GM18498 (cell line): Measurements from ENCODE around the gene CTDSPL2.
"Not testable (repeated sequence)": the region's sequence is repeated elsewhere in the genome, so short reads cannot be mapped to it uniquely, and the experiment has no call there.

ENCODE experiments used
- ATAC-seq: cut with Tn5 transposase; IDR thresholded peaks from one replicate; pipeline ENCODE4 v1.9.1; 2021; ENCODE audit warnings: mild to moderate bottlenecking, moderate library complexity; ENCODE audit not compliant: unreplicated experiment

Gene CTDSPL2

DNA sequence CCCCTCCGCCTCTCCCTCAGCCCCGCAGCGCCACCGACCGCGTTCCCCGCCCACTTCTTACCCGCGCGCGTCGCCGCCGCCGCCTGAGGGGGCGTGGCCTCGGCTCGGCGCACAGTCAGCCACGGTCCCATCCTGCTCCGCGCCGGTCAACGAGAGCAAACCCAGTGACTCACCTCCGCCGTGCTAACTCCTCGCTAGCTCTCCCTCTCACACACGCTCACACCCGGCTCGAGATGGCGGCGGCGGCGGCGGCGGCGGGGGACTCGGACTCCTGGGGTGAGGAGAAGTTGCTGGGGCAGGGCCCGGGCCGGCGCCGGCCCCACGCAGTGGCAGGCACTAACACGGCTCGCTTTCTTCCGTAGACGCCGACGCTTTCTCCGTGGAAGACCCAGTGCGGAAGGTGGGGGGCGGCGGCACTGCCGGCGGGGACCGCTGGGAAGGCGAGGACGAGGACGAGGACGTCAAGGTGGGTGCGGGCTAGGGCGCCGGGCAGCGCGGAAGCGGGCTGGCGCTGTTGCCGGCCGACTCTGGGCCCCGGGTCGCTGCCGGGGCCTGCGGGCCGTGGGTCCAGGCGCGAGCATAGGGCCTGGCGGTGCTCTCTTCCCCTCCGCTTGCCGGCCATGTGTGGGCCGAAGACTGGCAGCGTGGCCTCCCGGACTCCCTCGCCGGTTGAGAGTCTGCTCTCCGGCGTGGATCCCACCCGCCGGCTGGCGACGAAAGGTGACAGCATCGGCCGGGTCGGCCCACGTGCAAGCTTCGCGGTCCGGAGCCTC is 109.7 kb downstream of the CTDSPL2 start, which contains the start of gene EIF3J:
TSS of gene EIF3J (plus strand) at position 186 of the 773 bp plus-strand sequence. CDS start at position 234, 48 bp downstream.
- peak; percentile 89 for ATAC-seq

DNA sequence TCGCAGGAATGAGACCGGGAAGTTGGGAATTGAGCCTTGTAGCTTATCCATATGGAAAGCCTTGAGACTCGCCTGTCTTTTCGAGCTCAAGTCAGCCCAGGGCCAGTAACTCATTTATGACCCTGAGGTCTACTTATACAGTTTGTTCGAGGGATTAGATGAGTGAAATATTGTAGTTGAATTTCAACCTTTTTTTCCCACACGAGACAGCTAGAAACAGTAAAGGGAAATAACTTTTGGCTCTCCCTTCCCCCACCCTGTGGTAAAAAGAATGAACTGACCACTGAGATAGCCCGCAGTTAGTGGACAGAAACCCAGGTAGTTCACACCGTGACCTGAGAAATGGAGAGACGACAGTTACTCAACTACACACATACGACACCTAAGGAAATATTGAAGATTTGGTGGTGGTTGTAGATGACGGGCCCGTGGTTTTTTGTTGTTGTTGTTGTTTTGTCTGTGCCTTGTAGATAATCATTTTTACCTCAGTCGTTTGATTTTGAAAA is 110.4 kb downstream of the CTDSPL2 start:
- no peak for ATAC-seq

DNA sequence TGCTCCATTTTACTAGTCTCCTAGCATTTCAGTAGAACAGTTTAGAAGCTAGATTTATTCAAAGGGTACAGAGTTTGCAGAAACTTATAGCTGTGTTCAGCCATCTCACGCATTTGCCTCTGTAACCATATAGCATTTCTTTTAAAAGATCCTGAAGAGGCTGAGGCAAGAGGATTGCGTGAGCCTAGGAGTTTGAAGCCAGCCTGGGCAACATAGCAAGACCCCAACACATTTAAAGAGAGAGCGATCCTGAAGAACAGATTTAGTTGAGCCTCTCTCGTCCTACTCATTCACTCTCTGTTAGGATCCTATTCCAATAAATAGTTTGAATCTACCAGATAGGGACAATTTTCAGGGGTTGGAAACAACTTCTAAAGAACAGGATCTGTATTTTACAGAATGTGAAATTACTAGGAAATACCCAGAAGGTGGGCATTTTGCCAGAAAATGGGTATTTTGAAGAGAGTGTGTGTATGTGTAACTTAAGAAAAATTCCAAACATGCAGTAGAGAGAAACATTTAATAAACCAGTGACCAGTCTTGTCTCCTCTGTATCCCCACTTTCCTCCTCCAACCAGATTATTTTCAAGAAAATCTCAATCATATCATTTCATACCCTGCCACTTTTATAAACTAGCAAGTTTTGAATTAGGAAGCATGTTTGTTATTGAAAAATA is 114.0 kb downstream of the CTDSPL2 start:
- no peak for ATAC-seq

DNA sequence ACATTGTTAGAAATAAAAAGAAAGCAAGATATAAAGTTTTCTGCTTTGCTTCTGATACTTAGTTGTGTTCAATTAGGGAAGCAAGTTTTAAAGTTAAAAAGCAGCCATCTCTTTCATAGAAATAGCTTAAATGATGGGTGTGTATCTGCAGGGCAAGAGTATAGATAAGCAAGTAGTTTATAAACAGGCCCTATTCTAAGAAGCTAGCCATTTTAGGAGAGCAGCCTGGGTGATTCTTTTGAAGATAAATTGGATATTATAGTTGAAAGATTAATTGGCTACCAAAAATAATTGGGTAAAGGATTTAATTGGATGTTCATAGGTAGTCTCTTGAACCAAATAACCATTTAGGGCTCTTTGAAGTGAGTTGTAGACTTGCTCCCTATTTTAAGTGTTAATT is 115.2 kb downstream of the CTDSPL2 start:
- no peak for ATAC-seq

DNA sequence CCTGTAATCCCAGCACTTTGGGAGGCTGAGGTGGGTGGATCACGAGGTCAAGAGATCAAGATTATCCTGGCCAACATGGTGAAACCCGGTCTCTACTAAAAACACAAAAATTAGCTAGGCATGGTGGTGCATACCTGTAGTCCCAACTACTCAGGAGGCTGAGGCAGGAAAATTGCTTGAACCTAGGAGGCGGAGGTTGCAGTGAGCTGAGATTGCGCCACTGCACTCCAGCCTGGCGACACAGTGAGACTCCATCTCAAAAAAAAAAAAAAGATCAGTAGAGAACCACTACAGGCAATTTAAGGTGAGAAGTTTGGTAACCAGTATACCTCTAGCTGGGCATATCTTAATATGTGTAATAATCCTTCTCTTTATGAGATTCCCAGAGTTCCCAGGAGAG is 117.3 kb downstream of the CTDSPL2 start:
- not testable (repeated sequence) for ATAC-seq

DNA sequence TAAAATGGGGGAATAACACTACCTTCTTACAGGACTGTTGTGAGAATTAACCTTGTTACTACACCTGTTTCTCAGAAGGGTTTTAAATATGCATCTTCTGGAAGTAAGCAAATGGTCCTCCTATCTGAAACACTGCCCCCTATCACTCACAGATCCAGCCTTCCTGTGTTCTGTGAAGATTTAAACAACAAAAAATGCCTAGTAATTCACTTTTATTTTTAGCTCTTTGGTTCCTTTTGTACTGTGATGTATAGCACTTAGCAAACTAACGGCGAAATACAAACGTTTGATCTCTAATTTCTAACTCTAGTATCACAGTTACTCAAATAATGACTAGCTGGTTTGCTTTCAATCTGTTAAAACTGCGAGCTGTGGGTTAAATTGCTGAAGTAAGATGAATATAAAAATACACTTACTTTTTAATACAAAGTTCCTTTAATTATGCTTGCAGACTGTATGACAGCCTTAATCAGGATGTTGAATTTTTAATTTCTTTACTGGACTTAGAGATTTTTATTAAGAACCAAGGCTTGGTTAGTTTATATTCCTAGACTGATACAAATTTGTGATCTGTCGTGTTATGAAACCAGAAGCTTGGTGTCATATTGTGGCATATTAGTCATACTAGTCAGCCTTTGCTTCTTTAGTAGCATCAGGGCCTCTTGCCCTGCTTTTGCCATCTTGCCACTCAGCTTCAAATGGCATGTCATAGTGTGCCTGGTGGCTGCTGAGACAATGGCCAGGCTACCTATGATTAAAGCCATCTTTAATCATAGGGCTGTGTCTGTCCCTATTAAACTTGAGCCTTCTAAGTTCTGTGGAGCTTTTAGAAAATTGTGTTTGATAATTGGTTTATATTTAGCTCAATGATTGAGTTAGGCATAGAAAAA is 118.7 kb downstream of the CTDSPL2 start:
- peak; percentile 77 for ATAC-seq

DNA sequence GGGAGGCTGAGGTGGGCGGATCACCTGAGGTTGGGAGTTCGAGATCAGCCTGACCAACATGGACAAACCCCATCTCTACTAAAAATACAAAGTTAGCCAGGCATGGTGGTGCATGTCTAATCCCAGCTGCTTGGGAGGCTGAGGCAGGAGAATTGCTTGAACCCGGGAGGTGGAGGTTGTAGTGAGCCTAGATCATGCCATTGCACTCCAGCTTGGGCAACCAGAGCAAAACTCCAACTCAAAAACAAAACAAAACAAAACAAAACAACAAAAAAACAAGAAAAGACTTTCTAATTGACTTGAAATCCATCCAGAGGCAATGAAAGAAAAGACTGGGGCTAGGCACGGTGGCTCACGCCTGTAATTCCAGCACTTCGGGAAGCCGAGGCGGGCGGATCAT is 121.7 kb downstream of the CTDSPL2 start:
- not testable (repeated sequence) for ATAC-seq

DNA sequence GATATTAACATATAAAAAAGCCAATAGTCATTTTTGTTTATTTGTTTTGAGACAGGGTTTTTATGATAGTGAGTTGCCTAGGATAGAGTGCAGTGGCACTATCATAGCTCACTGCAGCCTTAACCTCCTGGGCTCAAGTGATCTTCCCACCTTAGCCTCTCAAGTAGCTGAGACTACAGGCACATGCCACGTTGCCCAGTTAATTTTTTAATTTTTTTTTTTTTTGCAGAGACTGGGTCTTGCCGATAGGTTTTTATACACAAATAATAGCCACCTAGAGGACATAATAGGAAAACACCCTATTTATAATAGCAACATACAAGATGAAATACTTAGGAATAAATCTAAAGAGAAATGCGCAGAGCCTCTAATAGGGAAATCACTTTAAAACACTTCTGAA is 122.8 kb downstream of the CTDSPL2 start:
- ATAC-seq, result no peak

DNA sequence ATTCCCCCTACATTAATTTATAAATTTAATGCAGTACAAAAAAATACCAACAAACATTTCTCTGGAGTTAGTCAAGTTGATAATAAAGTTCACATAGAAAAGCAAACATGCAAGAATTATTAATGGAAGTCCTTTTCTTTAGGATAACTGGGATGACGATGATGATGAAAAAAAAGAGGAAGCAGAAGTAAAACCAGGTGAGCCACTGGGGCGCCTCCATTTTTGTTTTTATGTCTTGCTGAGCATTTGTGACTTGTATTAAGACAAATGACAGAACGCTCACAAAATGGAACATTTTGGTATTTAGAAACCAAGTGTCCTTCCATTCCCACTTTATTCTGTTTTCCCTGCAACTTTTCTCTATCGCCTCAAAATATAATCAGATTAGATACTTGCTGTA is 123.3 kb downstream of the CTDSPL2 start:
- no peak for ATAC-seq

DNA sequence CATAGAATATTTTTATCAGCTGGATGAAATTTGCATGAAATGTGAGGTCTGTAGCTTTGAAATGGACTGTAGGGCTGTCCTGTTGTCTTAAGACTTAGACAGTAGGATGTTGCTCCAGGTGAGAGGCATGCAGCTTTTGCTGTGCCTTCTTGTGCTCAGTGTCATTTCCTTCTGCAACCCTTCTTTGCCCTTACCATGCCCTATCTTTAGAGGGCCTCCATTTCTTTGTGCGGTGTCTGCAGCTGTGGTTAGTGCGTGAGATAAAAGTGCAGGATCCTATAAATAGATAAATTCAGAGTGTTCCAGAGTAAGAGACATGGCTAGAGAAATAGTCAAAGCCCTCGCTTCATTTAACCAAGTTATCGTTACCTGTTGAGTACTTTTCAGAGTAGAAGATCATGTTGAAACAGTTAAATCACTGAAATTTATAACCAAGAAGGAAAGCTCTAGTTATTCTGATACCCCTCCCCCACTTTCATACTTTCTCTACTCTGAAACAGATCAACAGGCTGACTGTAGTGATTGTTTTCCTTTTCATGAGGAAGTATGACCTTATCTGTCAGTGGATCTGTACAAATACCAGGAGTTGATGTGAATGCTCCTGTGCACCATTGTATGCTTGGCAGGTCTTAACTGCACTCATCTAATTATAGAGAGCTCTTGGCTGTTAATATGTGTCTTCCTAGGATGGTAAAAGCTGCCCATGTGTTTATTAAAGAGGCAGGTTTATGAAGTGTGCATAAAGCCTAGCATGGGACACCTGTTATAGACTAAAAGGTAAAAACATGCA is 127.7 kb downstream of the CTDSPL2 start:
- no peak for ATAC-seq

DNA sequence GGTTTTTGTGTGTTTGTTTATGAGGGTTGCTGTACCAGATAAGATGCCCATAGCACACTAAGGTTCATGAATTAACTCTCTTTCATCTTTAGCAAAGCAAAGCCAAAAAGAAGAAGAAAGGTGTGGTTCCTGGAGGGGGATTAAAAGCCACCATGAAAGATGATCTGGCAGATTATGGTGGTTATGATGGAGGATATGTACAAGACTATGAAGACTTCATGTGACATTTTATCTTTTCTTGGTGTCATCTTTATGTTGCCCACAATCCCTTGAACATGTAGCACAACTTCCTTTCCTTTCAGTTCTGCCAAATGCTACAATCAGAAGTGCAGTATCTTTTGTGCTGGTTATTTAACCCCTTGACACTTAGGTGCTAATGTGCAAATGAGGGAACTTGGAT is 133.5 kb downstream of the CTDSPL2 start:
- ATAC-seq, result not testable (repeated sequence)

DNA sequence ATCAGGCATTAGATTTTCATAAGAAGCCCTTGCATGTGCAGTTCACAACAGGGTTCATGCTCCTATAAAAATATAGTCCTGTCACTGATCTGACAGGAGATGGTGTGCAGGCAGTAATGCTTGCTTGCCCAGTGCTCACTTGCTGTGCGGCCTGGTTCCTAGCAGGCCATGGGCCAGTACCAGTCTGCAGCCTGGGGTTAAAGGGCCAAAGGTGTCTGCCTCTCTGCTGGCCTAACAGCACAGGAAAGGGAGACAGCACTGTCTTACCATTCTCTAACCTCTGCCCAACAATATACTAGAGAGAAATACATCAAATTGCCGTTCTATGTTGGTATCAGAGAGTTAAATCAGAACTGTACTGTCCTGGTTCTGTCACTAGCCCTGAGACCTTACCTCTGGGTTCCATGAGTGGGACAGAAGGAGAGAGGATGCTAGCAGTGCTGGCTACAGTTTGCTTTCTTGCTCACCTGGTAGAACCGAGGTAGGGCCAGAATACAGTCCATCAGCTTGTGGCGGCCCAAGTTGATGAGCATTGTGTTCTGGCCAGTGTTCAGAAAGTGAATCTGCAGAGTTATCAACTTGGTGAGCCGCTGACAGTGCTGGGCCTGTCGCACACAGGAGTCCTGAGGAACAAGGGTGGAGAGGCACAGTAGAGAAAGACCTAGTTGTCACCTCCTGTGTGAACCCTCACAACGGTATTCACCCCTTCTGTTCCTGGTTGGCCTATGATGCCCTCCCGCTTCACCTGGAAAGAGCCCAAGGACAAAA is 138.1 kb downstream of the CTDSPL2 start:
- ATAC-seq, result no peak

DNA sequence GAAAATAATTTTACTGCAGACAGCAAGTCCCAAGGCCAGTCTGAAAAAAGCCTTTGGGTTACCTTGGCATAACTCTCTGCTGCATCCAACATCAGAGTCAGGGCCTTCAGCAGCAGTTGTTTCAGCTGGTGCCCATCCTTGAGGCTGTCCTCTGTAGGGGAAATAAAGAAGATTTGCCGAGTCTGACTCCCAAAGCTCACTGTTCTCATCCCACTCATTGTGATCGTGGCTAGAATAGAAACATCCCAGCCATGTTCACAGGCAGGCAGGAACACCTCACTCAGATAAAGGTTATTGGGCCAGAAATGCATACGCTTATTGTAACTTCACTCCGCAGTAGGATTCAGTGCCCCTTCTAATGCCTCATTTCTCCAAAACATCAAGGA is 138.7 kb downstream of the CTDSPL2 start:
- no peak for ATAC-seq

DNA sequence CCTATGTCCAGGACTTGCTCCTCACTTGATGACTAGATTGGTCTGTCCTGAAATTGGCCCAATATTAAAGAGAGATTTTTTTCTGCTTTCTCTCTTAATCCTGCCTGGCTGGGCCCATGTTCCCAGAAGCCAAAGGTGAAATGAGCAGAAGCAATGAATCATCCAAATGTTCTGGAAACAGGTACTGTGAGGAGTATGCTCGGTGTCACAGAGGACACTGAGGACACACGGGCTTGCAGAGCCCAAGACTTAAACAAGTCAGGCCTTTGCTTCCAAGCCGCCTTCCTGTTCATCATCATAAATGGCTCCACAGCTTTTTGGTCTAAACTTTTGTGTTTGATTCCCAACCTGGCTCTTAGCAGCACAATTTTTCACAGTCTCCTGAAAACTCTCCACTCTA is 140.9 kb downstream of the CTDSPL2 start:
- ATAC-seq, result no peak

DNA sequence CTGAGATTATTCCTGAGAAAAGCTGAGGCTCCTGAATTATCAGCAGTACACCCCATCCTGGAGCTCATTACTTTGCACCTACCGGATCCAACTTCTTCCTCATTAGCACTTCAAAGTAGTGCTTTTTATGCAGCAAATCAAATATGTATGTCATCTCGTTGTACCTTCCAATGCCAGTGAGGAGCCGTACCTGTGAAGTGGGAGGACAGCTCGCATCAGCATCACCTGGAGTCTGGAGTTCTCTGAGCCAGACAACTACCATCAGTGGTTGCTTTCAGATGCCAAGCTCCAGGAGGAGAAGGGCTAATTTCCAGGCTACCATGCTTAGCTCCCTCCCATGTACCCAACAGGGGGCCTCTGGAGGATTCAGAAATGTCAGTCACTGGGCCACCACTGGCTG is 141.9 kb downstream of the CTDSPL2 start:
- no peak for ATAC-seq

DNA sequence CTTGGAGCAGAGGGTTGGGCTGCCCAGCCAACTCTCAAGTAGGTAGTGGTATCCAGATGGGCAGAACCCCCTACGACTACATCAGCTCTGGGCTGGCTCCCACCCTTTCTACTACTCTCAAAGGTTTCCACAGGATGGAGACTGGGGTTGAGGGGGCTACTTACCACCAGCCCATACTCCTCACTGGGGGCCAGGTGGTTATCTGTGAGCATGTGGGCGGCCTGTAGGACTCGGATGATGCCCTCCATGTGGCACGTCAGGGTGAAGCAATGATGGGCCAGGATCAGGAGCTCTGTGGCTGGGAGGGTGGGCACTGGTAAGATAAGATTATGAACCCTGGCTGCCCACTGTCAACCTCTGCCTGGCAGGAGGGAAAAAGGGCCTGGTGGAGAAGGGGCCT is 142.9 kb downstream of the CTDSPL2 start:
- no peak for ATAC-seq

DNA sequence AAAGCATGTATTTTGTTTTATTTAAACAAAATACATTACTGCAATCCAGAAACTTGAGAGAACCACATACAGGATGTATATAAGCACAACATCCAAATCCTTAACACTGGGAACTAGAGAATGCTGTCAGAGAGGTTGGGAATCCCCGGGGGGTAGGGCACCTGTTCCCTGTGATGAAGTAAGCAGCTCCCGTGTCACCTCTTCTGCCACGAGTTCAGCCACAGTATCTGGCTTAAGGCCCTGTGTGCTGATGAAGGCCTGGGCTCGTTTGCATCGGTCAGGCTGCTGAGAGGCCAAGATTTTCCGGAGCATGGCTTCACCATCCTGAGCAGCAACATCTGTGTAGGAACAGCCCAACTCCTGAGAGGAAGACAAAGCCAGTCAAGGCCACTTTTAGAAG is 146.0 kb downstream of the CTDSPL2 start:
- no peak for ATAC-seq

DNA sequence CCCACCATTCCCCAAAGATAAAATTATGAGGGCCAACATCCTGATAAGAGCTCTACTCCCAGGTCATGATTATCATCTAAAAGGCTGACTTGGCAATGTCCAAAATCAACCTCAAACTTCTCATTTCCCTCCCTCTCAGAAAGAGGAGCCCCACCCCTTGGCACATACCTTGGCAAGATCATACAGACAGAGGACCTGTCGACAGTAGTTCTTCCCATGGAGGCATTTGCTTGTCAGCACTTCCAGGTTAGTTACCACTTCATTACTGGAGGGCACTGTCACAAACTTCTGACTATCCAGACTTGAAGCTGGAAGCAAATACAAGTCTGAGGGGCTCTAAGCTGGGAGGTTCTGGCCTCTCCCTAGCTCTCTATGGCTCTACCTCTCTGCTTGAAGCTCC is 147.3 kb downstream of the CTDSPL2 start:
- ATAC-seq, result no peak
